Activated CD4-positive, alpha-beta T cell treated with anti-CD3 and anti-CD28 coated beads, Interleukin-2, amount 50 U/mL, for 1 hour (primary cell): ENCODE data around the gene SLC2A2.

ENCODE experiments used
- DNase-seq: peaks from one replicate; pipeline ENCODE4 v3.0.0-alpha.2; 2020

The SLC2A2 gene

DNA sequence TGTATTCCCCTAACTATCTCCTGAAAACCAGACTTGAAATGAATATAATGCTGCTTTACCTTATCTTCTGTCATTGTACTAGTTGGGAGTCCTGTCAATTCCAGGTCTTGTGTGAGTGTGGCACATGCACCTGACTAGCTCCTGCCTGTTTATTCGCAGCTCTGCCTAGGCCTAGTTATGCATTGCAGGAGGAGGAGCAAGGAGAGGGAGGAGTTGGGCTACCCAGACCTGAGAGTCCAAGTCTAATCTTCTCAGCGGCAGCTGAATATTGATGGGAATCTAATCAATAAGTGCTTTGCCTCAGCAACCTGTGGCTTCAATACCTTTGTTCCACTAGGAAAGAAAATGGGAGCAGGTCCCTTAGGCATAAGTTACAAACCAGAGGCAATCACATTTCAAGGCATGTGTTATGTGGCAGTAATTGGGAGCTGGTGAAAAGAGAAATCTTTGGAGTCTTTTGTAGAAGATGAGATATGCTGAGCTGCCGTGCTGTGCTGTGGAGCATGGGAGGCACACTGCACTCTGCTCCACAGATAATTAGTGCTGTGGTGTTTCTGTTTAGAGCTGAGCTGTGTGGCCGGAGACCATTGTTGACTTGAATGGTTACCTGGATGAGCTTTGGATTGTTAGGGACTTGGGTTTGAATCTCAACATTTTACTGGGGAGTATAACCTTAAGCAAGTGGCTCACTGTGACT, at the start of gene SLC2A2:
TSS of gene SLC2A2 (minus strand) at position 124 of the 697 bp plus-strand sequence. CDS start at position 74, 50 bp downstream.
- no peak for DNase-seq

DNA sequence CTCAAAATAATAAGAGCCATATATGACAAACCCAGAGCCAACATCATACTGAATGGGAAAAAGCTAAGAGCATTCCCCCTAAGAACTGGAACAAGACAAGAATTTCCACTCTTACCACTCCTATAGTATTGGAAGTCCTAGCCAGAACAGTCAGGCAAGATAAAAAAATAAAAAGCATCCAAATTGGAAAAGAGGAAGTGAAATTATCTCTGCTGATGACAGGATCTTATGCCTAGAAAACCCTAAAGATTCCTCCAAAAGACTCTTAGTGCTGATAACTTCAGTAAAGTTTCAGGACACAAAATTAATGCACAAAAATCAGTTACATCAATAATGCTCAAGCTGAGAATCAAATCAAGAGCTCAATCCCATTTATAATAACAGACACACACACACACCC, 45.9 kb upstream of the SLC2A2 start:
- DNase-seq = no peak

DNA sequence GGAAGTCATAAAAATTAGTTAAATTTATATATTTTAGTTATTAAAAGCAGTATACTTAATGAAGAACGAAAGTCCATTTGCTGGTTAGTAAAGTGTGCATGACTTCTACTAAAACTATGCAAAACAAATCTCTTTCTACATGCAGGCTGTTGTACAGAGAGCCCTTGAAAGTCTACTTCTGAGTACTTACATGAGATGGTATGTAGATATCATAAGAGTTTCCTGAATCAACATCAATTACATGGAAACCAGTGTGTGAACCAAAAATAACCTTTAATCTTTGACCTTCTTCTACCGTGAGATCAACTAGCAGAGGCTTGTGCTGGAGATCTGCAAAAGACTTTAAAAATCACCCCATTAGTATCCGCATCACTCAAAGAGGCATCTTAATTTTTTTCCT, 42.1 kb upstream of the SLC2A2 start:
- no peak for DNase-seq

DNA sequence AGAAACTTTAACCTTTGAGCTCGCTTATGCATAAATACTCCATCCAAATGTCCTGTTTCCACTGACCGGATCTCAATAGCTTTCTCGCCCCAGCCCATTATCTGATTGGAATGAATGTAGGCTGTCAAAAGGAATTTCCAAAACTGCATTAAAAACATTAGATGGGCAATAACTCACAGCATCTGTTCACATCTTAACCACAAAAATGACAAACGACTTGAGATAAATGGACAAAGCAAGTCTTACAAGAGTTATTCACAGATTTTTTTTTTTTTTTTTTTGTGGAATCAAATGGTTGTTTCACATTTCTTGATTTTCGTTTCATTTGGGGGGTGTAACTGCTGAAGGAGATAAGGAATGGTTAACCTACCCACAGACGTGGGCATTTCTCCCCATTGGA, 39.7 kb upstream of the SLC2A2 start:
- no peak for DNase-seq

DNA sequence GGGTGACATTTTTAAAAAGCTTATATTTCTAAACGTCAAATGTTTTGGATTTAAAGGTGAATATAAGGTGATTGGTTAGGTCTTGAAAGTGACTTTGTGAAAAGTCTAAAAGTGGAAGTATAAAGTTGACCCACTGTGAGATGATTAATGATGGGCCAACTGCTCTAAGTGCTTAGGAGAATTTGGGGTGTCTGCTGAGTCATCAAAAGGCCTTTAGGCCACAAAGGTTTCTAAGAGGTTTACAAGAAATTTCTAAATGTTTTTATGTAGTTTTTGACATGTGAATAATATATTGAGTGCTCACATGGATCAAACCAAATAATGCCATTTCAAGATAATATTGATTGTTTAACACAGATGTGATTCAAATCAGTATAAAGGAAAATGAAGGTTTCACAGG, 39.2 kb upstream of the SLC2A2 start:
- DNase-seq = no peak

DNA sequence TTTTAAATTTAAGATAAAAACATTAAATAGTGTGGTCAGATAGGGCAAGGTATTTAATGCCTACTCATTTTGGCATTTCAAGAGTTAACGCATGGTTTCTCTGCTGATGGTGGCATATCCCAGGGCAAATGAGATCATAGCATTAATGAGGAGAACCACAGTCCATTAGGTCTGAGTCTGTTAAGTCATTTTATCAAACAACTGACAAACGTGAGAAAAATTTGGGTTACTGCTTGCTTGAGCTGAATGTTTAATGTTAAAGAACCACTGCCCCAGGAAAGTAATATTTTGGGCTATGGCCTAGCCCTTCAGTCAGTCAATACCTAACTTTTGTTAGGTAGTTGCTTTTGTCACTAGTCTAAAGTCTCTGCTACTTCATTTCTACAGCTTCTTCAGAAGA, 37.9 kb upstream of the SLC2A2 start:
- no peak for DNase-seq

DNA sequence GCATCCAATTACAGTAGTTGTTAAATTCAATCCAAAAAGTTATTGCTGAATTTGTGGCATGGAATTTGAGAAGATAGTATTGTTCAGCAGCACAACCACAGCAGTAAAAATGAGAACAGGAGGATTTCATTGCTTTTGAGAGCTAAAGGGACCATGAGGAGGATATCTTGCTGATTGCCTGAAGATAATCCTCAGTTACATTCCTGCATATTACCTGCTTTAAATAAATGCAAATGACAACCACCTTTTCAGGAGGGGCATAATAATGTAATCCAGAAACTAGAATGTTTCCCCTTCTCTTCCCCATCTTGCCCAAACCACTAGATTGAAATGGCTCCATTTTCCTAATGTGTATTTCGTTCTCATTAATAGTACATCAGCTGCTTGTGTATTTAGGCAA, 35.2 kb upstream of the SLC2A2 start:
- DNase-seq = no peak

DNA sequence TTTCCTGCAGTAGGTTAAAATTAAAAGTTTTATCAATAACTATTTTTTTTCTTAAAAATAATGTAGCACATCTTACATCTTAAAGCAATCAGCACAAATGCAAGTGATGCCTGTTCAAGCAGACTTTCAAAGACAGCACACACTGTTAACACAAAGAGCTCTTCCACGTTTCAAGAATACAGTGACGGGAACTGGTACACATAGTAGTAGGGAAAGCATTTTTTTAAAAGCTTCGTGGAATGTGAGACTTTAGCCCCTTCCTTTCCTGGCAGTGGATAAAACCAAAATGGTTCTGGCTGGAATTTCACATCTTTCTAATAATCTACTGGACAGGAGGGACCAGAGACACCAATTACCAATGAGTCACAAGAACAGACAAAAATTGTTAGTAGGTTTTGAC, 33.5 kb upstream of the SLC2A2 start:
- DNase-seq = no peak

DNA sequence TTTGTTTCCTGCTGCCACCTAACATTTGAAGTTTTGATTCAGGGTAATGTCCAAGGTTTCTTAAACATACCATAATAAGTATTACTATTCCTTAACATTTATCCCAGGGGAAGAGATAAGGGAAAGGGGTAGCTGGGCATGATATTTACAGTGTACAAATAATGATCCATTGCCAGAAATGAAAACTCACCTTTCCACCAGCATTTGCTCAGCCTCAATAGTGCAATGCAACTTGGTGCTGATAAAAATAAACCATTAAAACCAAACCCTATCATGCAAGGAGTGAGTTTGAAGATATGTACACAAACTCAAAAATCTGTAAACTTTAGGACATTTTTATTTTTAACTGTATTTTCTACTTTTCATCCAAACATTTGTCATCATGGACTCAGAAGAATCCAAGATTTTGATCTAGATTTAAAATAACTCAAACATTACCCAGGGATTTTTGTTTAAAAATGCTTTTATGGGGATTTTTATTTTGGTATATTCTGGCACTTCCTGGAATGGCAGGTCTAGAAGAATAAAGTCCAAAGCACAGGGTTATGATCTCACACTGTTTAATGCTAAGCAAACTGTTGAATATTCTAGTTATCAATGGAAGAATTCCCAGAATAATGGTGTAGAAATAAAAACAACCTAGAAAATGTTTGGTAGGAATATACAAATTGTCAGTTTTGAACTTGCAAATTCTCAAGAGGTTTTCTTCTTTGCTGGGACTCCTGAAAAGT, 32.5 kb upstream of the SLC2A2 start:
- no peak for DNase-seq

DNA sequence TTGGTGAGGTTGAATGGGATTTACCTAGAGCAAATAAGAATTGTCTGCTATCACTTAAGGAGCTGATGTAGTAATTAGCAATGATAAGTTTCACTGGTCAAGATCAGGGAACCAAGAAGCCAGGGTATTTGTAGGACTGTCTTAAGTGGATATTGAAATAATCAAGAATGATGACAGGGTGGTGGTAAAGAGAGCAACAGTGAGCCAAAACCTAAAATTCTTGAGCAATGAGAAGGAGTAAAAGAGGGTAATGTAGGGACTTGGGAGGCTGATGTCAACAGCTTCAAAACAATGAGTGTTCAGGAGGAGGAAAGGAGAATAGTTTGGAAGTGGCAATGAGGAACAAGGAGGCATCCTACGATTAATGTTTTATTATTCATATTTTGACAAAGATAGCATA, 31.5 kb upstream of the SLC2A2 start:
- DNase-seq = no peak

DNA sequence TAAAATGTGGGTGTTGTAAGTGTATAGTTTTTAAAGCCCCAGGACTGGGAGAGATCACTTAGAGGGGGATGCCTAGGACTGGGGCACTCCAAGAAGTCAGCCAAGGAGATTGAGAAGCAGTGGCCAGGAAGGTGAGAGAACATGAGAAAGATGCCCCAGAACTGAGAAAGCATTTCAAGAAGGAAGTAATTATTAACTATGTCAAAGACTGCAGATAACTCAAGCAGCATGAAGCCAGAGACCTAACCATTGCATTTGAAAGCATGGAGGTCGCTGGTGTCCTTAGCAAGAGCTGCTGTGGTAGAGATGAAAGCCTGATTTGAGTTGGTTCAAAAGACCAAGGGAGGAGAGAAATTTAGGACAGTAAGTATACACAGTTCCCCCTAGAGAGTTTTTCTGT, 30.6 kb upstream of the SLC2A2 start:
- DNase-seq = no peak

DNA sequence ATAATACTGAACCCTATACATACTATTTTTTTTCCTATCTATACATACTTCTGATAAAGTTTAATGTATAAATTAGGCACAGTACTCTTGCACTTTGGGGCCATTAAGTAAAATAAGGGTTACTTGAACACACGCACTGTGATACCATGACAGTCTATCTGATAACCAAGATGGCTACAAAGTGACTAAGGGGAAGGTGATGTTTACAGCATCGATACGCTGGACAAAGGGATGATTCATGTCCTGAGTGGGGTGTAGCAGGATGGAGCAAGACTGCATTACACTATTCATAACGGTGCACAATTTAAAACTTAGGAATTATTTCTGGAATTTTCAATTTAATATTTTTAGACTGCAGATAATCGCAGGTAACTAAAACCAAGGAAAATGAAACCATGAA, 30.0 kb upstream of the SLC2A2 start:
- DNase-seq = no peak

DNA sequence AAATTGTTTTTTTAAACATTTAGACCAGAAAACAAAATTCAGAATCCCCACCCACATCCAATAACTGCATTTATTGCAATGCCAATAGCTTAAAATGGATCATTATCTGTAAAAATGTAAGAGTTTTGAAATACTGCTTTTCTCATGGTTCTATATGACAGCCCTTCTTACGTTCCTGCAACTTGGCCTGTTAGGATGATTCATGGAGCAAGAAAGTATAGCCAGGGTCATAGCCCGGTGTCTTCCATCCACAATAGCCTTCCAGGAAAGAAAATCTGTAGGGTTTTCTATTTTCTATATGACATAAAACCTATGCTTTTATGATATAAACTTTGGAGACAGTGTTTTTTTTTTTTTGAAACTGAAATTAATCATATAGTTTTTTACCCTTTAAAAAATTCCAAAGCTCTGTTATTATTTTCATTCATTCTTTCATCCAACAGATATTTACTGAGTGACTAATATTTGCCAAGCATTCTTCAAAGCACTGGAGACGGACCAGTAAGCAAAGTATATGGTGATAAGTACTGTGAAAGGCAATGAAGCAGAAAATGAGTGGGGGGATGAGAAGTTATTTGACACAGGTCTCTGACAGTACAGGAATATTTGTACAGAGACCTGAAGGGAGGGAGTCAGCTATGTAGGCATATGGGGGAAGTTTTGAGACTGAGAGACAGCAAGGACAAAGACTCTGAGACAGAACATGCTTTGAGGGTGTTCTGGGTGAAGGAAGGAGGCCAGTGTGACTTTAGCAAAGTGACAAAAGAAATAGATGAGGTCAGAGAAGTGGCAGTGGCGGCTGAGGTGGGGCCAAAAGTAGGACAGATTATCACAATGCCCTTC, 29.0 kb upstream of the SLC2A2 start:
- no peak for DNase-seq

DNA sequence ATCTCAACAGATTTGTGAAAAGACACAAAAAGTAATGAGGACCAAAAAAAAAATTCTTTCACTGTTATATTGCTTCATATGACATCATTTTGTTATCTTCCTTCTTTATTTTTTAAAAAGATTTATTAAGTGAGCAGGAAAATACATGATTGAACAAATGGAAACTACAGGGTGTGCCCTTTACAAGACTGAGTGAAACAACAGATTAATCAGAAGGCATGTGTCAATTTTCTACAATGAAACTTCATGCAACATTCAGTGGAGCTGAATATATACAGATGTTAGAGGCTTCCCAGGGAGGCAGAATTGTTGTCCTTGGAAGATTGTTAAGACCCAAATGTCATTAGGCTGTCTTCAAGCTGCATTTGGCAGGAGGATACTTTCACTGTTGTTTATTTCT, 28.4 kb upstream of the SLC2A2 start:
- no peak for DNase-seq

DNA sequence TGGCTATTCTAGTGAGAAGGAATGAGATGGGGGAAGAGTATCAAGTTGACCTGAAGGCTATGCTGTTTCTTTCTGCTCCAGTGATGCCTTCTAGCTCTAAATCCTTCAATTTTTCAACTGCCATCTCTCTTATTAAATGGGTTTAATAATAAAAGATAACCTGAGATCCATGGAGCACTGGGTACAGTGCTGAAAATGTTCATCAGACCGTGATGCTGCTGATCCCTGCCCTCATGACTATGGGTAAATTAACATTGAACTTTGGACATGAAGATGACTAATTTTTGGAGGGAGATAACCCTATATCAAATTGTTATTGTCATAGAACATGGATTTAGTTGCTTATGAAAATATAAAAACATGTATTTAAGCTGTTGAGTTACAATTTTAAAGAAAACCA, 27.7 kb upstream of the SLC2A2 start:
- DNase-seq = no peak

DNA sequence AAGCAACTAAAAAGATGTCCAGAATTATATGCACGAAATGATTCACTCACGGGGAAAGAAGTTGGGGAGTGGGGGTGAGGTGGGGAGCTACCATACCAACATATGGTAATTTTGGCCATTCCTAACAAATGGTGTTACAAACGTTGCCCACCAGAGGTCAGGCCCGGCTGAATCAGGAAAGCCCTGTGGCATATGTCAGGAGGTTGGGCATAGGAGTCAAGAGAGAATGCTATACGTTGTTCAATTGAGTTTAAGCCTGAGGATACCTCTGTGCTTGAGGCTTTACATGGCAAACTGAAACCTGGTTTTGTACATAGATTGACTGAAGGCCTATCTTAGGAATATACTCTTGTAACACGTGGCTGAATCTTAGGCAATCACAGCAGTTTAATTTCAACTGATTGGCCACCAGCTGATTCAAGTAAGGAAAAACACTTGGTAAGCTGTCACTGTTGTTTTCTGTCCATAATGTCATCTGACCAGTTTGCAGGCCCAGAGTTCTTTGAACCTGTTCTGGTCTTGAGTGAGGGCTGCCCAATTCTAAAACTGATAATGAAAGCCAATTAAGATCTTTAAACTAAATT, 23.4 kb upstream of the SLC2A2 start:
- peak; percentile 35 for DNase-seq

DNA sequence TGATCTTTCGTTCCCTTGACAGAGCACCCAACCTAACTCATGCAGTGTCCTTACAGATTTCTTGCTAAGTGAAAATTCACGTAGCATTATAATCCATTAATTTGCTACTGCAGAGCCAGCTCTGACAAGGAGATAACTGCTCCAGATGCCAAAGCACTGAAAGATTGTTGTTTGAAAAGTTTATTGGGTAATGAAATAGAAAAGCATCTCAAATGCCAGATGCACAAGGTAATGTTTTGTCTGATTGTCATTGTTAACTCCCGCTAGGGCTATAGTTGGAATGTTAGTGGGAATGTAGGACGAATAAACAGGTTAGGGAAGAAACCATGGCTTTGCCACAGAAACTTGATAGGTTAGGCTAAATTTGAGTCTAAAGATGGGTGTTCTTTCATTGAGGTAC, 20.2 kb upstream of the SLC2A2 start:
- no peak for DNase-seq

DNA sequence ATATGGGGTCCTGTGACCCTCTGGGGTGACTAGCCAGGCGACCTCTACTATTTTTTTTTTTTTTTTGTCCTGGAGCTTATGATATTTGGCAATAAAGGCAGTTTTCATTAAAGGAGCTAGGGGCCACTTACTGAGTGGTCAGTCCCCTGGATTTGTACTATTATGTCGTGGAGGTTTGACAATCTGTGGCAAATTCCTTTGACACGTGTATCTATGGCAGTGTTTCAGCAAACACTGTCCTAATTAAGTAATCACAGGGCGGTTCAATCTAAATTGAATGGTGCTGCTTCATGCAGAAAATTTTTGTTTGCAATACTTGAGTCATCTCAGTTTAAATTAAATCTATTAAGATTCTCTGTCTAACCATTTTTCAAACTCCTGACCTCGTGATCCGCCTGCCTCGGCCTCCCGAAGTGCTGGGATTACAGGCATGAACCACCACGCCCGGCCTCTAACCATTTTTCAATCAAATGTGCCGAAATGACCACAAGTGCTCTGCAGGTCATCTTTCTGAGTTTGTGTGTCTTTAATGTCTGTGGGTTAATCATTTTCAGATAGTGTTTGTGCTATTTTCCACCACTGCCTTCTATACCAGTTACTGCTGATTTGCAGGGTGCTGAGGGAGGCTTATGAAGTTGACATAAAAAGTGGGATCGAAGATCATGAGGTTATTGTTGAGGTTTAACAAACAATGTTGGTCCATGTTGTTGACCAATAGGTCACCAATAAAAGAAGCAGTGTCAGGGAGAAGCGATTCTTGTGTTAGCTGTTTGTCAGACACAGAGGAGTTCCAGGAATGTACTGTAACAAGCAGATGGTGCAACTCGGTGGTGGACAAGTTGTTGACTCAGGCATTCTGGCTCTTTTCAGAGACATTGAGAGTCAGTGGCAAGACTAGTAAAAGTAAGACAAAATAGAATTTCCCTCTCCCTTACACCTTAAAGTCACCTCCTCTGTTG, 18.6 kb upstream of the SLC2A2 start:
- no peak for DNase-seq

DNA sequence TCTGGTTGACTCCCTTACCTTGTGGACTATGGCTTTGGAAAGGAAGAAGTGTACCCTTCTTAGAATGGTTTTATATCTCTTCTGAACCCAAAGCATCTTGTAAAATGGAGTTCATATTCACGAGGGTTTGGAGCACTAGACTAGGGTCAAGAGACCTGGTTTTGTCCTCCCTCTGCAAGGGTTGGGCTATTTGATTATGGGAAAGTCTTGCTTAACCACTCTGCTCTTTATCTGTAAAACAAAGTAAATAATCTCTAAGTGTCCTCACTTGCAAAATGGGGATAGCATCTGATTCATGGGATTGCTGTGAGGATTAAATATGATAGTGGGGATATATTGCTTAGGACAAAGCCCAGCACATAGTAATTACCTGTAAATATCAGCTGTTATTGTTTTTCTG, 17.9 kb upstream of the SLC2A2 start:
- DNase-seq = no peak

DNA sequence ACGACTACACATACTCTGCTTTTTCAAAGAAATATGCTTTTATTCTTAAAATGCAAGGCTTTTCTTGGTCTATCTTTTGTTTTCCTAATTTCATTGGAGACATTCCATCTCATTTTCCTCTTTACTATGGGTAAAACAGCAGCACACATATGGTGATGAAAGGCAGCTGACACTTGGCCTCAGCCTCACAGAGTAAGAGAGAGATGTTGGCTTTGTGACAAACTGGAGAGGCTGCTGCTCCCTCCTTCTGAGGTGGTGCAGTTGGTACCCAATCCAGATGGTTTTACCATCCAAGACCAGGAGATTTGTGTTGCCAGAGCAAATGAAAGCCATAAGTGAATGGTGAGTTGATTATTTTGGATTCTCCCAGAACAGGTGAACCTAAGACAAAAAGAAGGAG, 13.2 kb upstream of the SLC2A2 start:
- DNase-seq = no peak

DNA sequence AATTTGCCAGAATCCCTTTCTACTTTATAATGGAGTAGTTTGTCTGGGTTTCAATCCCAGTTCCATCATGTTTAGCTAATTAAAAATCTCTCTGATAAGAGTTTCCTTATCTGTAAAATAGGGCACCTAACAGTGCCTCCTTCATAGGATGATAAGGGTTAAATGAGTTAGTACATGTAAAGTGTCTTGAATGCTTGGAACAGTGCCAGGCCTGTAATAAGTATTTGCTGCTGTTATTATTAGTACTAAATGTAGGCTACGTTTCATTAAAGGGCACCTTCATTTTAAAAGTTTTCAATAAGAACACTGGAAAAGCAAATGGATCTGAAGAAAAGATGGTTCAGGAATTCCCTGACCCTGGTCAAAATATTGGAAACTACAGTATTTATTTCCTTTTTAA, 11.8 kb upstream of the SLC2A2 start:
- no peak for DNase-seq

DNA sequence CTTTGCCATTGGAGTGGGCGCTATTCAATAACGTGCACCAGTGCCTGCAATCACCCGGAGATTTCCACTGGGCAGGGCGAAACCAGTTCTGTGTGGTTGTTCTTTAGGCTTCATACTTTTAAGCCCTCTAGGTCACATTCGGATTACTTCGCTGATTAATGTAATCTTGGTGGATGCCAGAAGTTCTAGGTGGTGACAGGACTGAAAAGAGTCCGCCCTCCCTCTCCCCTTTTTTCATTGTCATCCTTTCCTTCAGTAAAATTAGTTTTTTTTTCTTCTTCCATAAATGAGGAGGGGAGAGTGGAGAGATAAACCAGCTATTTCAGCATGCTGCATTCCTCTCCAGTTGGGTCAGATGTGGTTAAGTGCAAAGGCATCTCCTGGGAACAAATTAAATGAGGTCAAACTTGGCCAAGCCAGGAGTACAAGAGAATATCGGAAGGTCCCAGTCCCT, 2.3 kb upstream of the SLC2A2 start:
- no peak for DNase-seq
